Measurements from ENCODE around the gene MTR. TPM values are rescaled to one million over a fixed set of nuclear protein-coding genes. Genes with fewer than 3 reads are reported as not detected.

The MTR gene
- total and polyA plus RNA-seq, 4 donors: 2.5 to 19.0 (median 8.6) TPM

DNA sequence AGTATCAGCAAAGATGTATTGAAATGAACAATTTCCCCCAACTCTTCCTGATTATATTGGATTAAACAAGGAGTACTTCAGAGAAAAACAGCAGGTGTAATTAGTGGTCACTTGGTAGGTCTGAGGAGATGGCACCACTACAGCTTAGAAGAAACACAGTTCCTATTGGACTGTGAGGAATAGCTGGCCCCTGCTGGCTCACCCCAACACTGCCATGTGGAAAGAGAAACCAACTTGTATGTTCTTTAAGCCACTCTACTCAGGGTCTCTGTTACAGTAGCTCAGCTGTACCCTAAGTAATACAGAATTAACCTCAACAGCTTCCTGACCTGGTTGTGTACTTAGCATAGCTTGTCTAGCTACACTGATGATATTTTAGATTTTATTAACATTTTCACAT lies 26.5 kb upstream of the MTR start:
- Histone ChIP-seq H3K4me1 (ENCODE audit: control insufficient read depth in 4 of 4, insufficient read depth in 4 of 4, low read length in 3 of 4) (peaks cover 8 to 16% (median 15%) of the 10 kb centered on the region in 4 donors), H3K4me3 (ENCODE audit: low read depth in 1 of 3, low read length in 3 of 3) (no peak overlapping the region), H3K36me3 (ENCODE audit: control insufficient read depth in 4 of 4, insufficient read depth in 3 of 4, low read depth in 1 of 4, low read length in 3 of 4) (no peaks in the 10 kb centered on the region), H3K27me3 (ENCODE audit: control insufficient read depth in 4 of 4, insufficient read depth in 4 of 4, low read length in 3 of 4) (no peaks in the 10 kb centered on the region), H3K9me3 (ENCODE audit: control insufficient read depth in 4 of 4, low read length in 3 of 4) (no peaks in the 10 kb centered on the region), H3K27ac (ENCODE audit: low read depth in 1 of 2, low read length in 2 of 2) (no peak overlapping the region), H3K9ac (ENCODE audit: low read depth in 1 of 2, low read length in 2 of 2) (no peak overlapping the region)
- TF ChIP-seq FOXA1 (IDR thresholded peaks at IDR 0.05) (no peak), FOXA2 (IDR thresholded peaks at IDR 0.05) (no peak), NR2F2 (IDR thresholded peaks at IDR 0.05) (no peak), EGR1 (IDR thresholded peaks at IDR 0.05; ENCODE audit: low read depth in 2 of 2) (no peak), SP1 (IDR thresholded peaks at IDR 0.05) (no peak), GABPA (IDR thresholded peaks at IDR 0.05 in 1 of 2, conservative IDR thresholded peaks at IDR 0.05 in 1 of 2) (no peak), RXRA (IDR thresholded peaks at IDR 0.05) (no peak), RAD21 (IDR thresholded peaks at IDR 0.05) (no peak), TAF1 (conservative IDR thresholded peaks at IDR 0.05) (no peak), JUND (IDR thresholded peaks at IDR 0.05) (no peak), YY1 (IDR thresholded peaks at IDR 0.05) (no peak), HNF4G (IDR thresholded peaks at IDR 0.05) (no peak), HNF4A (conservative IDR thresholded peaks at IDR 0.05) (no peak)
- TF ChIP-seq, protein P1, sequence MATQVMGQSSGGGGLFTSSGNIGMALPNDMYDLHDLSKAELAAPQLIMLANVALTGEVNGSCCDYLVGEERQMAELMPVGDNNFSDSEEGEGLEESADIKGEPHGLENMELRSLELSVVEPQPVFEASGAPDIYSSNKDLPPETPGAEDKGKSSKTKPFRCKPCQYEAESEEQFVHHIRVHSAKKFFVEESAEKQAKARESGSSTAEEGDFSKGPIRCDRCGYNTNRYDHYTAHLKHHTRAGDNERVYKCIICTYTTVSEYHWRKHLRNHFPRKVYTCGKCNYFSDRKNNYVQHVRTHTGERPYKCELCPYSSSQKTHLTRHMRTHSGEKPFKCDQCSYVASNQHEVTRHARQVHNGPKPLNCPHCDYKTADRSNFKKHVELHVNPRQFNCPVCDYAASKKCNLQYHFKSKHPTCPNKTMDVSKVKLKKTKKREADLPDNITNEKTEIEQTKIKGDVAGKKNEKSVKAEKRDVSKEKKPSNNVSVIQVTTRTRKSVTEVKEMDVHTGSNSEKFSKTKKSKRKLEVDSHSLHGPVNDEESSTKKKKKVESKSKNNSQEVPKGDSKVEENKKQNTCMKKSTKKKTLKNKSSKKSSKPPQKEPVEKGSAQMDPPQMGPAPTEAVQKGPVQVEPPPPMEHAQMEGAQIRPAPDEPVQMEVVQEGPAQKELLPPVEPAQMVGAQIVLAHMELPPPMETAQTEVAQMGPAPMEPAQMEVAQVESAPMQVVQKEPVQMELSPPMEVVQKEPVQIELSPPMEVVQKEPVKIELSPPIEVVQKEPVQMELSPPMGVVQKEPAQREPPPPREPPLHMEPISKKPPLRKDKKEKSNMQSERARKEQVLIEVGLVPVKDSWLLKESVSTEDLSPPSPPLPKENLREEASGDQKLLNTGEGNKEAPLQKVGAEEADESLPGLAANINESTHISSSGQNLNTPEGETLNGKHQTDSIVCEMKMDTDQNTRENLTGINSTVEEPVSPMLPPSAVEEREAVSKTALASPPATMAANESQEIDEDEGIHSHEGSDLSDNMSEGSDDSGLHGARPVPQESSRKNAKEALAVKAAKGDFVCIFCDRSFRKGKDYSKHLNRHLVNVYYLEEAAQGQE (IDR thresholded peaks at IDR 0.05): no peak
- TF ChIP-seq, protein P2, sequence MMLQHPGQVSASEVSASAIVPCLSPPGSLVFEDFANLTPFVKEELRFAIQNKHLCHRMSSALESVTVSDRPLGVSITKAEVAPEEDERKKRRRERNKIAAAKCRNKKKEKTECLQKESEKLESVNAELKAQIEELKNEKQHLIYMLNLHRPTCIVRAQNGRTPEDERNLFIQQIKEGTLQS (IDR thresholded peaks at IDR 0.05): no peak
- TF ChIP-seq, protein P3, sequence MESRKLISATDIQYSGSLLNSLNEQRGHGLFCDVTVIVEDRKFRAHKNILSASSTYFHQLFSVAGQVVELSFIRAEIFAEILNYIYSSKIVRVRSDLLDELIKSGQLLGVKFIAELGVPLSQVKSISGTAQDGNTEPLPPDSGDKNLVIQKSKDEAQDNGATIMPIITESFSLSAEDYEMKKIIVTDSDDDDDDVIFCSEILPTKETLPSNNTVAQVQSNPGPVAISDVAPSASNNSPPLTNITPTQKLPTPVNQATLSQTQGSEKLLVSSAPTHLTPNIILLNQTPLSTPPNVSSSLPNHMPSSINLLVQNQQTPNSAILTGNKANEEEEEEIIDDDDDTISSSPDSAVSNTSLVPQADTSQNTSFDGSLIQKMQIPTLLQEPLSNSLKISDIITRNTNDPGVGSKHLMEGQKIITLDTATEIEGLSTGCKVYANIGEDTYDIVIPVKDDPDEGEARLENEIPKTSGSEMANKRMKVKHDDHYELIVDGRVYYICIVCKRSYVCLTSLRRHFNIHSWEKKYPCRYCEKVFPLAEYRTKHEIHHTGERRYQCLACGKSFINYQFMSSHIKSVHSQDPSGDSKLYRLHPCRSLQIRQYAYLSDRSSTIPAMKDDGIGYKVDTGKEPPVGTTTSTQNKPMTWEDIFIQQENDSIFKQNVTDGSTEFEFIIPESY (IDR thresholded peaks at IDR 0.05): no peak
- TF ChIP-seq, protein P4, sequence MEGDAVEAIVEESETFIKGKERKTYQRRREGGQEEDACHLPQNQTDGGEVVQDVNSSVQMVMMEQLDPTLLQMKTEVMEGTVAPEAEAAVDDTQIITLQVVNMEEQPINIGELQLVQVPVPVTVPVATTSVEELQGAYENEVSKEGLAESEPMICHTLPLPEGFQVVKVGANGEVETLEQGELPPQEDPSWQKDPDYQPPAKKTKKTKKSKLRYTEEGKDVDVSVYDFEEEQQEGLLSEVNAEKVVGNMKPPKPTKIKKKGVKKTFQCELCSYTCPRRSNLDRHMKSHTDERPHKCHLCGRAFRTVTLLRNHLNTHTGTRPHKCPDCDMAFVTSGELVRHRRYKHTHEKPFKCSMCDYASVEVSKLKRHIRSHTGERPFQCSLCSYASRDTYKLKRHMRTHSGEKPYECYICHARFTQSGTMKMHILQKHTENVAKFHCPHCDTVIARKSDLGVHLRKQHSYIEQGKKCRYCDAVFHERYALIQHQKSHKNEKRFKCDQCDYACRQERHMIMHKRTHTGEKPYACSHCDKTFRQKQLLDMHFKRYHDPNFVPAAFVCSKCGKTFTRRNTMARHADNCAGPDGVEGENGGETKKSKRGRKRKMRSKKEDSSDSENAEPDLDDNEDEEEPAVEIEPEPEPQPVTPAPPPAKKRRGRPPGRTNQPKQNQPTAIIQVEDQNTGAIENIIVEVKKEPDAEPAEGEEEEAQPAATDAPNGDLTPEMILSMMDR (IDR thresholded peaks at IDR 0.05; ENCODE audit: low read depth, low read length, missing input control): no peak
- TF ChIP-seq, protein P5, sequence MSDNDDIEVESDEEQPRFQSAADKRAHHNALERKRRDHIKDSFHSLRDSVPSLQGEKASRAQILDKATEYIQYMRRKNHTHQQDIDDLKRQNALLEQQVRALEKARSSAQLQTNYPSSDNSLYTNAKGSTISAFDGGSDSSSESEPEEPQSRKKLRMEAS (IDR thresholded peaks at IDR 0.05): no peak
- no peak for DNase-seq (ENCODE audit: low spot score)
